Measurements from ENCODE around the gene YIF1B.

YIF1B gene

DNA sequence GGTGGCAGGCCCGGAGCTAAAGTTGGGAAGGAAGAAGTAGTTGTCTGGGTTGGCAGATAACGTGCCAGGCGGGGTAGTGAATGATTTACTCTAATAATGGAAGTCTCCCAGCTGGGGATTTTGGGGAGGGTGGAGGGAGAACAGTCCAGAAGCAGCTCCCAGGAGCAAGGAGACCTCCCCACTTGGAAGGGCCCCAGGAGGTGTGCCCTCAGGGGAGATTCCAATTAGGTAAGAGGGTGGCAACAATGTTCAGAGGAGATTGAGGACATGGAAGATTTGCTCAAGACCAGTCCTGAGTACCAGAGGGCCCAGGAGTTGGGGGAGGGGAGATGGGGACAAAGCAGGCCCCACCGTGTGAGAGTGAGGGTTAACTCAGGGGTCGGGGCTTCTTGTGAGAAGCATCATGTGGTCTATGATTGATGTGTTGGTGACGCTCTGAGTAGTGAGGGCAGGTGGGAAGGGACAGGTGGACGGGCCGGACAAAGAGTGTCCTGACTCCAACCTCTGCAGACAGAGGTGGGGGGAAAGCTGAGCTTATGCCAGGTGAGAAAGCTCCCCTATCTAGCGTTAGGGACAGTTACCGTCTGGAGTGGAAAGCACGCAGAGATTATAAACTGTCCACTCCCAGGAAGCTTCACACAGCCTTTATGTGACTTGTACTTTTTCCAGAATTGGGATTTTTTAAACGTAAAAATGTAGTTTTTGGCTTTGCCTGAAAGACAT, 47.8 kb downstream of the YIF1B start:
- Histone ChIP-seq H3K36me3 (replicated peaks) (no peaks in the 10 kb centered on the region), H3K4me3 (ENCODE audit: low read depth, low read length) (no peak overlapping the region), H3K27me3 (replicated peaks) (no peaks in the 10 kb centered on the region), H3K27ac (no peak overlapping the region)
- in situ Hi-C loops (cut with HindIII; ENCODE audit: low pct_ligation_motif_present, low sequenced_read_pairs) = no loop called here
- no peak for DNase-seq
- TF ChIP-seq, protein P1, sequence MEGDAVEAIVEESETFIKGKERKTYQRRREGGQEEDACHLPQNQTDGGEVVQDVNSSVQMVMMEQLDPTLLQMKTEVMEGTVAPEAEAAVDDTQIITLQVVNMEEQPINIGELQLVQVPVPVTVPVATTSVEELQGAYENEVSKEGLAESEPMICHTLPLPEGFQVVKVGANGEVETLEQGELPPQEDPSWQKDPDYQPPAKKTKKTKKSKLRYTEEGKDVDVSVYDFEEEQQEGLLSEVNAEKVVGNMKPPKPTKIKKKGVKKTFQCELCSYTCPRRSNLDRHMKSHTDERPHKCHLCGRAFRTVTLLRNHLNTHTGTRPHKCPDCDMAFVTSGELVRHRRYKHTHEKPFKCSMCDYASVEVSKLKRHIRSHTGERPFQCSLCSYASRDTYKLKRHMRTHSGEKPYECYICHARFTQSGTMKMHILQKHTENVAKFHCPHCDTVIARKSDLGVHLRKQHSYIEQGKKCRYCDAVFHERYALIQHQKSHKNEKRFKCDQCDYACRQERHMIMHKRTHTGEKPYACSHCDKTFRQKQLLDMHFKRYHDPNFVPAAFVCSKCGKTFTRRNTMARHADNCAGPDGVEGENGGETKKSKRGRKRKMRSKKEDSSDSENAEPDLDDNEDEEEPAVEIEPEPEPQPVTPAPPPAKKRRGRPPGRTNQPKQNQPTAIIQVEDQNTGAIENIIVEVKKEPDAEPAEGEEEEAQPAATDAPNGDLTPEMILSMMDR (IDR thresholded peaks at IDR 0.05; ENCODE audit: low read depth, low read length, missing control alignments) = no peak

GRCh38 chr19:38266981-38267597, 48.7 kb downstream of the YIF1B start:
- Histone ChIP-seq H3K27ac (no peak overlapping the region), H3K4me3 (ENCODE audit: low read depth, low read length) (no peak overlapping the region), H3K36me3 (replicated peaks) (no peaks in the 10 kb centered on the region), H3K27me3 (replicated peaks) (no peaks in the 10 kb centered on the region)
- in situ Hi-C loops (cut with HindIII; ENCODE audit: low pct_ligation_motif_present, low sequenced_read_pairs) = no loop called here
- peak; percentile 47 for DNase-seq
- TF ChIP-seq, protein P1 (IDR thresholded peaks at IDR 0.05; ENCODE audit: low read depth, low read length, missing control alignments) = no peak

DNA sequence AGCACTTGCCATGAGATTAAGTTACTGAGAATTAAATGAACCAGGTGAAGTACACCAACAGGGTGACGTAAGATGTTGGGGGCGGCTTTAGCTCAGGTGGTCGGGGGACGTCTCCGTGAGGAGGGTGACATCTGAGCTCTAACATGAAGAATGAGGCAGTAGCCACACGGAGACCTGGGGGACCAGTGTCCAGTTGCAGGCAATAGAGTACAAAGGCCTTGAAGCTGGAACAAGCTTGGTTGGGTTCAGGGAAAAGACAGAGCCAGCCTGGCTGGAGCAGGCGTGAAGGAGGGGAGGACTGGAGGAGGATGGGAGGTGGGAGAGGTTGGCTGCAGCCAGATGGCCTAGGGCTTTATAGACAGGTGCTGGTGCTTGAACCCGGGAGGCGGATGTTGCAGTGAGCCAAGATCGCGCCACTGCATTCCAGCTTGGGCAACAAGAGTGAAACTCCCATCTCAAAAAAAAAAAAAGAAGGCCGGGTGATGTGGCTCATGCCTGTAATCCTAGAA, 49.8 kb downstream of the YIF1B start:
- H3K36me3 ChIP-seq (replicated peaks) = no peaks in the 10 kb centered on the region
- no peak overlapping the region for H3K27ac ChIP-seq
- TF ChIP-seq, protein P1 (IDR thresholded peaks at IDR 0.05; ENCODE audit: low read depth, low read length, missing control alignments) = no peak
- no peak overlapping the region for H3K4me3 ChIP-seq (ENCODE audit: low read depth, low read length)
- in situ Hi-C loops (cut with HindIII; ENCODE audit: low pct_ligation_motif_present, low sequenced_read_pairs) = no loop called here
- no peak for DNase-seq
- H3K27me3 ChIP-seq (replicated peaks) = no peaks in the 10 kb centered on the region

GRCh38 chr19:38265213-38265861, 50.4 kb downstream of the YIF1B start:
- Histone ChIP-seq H3K27ac (no peak overlapping the region), H3K4me3 (ENCODE audit: low read depth, low read length) (no peak overlapping the region), H3K36me3 (replicated peaks) (no peaks in the 10 kb centered on the region), H3K27me3 (replicated peaks) (no peaks in the 10 kb centered on the region)
- DNase-seq = no peak
- TF ChIP-seq, protein P1 (IDR thresholded peaks at IDR 0.05; ENCODE audit: low read depth, low read length, missing control alignments) = no peak
- in situ Hi-C loops (cut with HindIII; ENCODE audit: low pct_ligation_motif_present, low sequenced_read_pairs) = no loop called here

- in situ Hi-C loops (cut with HindIII; ENCODE audit: low pct_ligation_motif_present, low sequenced_read_pairs) = no loop called here
- H3K27ac ChIP-seq = no peak within 1 kb of the TSS
- H3K27me3 ChIP-seq (replicated peaks) = no peaks in the 10 kb centered on the region
- TF ChIP-seq, protein P1 (IDR thresholded peaks at IDR 0.05; ENCODE audit: low read depth, low read length, missing control alignments) = no peak
- H3K4me3 ChIP-seq (ENCODE audit: low read depth, low read length) = peak within 1 kb of the TSS; percentile 47
- DNase-seq = no peak
- no peaks in the 10 kb centered on the region for H3K36me3 ChIP-seq (replicated peaks)
These were observed 51.1 kb downstream of the YIF1B start, which contains the start of gene SPINT2 for GRCh38 chr19:38264486-38265212. SPINT2 (plus strand) TSS chr19:38264573; CDS start chr19:38264893, 320 bp downstream.

All from brain microvascular endothelial cell (primary cell).